Colonic mucosa (tissue), 4 donors: ENCODE results near the gene ARHGEF4. TPM values are rescaled to one million over a fixed set of nuclear protein-coding genes. Genes with fewer than 3 reads are reported as not detected.

Source experiments
- DNase-seq: peaks from one replicate; pipeline ENCODE4 v3.0.0-alpha.2; 2020
- H3K27ac ChIP-seq: fragments of 200-600 bp; one replicate; pipeline ENCODE4 v1.8.0; 2021
- H3K27me3 ChIP-seq: fragments of 200-600 bp; one replicate; pipeline ENCODE4 v1.8.0; 2021
- H3K36me3 ChIP-seq: fragments of 200-600 bp; one replicate; pipeline ENCODE4 v1.8.0; 2021
- H3K4me1 ChIP-seq: fragments of 200-600 bp; one replicate; pipeline ENCODE4 v1.8.0; 2021; ENCODE audit warnings: mild to moderate bottlenecking
- H3K4me3 ChIP-seq: fragments of 200-600 bp; one replicate; pipeline ENCODE4 v1.8.0; 2021
- H3K9ac ChIP-seq, 2 donors: one replicate each; pipeline ENCODE4 v1.7.0; 2013; ENCODE audit warnings: control low read depth in 2 of 2, low read depth in 2 of 2, low read length in 2 of 2
- H3K9me3 ChIP-seq: fragments of 200-600 bp; one replicate; pipeline ENCODE4 v1.8.0; 2021
- CTCF ChIP-seq: fragments of 200-600 bp; IDR thresholded peaks from one replicate; pipeline ENCODE4 v1.8.0; 2022; ENCODE audit warnings: antibody characterized with exemption, mild to moderate bottlenecking
- intact Hi-C: fragments of 100-400 bp; cut with DNase I; formaldehyde crosslinking; loops from one replicate; pipeline ENCODE4 v1.14.1; 2022
- total RNA-seq, 2 donors: library from RNA; stranded (reverse); fragmentation: NEBNext Ultra II Directional in 1 of 2; extraction: Animal tissue kit (Norgen Biotek cat#: 25700) in 1 of 2; gene quantifications; one replicate each; pipeline ENCODE4 v1.2.1, GENCODE V29; 2021
- donor health status: healthy.
- donor health status: DM: no; HTN: no; CAD: no.
- donor health status: DM: no; HTN: no; CAD: no.

Gene ARHGEF4
- total RNA-seq, 2 donors from 2014 or later: 1.6 to 2.6 TPM

- Histone ChIP-seq H3K4me1 (no peaks in the 10 kb centered on the region), H3K27me3 (no peaks in the 10 kb centered on the region), H3K4me3 (no peak overlapping the region), H3K9ac (no peak overlapping the region), H3K9me3 (no peaks in the 10 kb centered on the region), H3K36me3 (no peaks in the 10 kb centered on the region), H3K27ac (no peak overlapping the region)
- no peak for DNase-seq
- intact Hi-C loops: no loop called here
- no peak for TF ChIP-seq CTCF
Measured at GRCh38 chr2:130850788-130851623, 14.3 kb downstream of the ARHGEF4 start.

DNA sequence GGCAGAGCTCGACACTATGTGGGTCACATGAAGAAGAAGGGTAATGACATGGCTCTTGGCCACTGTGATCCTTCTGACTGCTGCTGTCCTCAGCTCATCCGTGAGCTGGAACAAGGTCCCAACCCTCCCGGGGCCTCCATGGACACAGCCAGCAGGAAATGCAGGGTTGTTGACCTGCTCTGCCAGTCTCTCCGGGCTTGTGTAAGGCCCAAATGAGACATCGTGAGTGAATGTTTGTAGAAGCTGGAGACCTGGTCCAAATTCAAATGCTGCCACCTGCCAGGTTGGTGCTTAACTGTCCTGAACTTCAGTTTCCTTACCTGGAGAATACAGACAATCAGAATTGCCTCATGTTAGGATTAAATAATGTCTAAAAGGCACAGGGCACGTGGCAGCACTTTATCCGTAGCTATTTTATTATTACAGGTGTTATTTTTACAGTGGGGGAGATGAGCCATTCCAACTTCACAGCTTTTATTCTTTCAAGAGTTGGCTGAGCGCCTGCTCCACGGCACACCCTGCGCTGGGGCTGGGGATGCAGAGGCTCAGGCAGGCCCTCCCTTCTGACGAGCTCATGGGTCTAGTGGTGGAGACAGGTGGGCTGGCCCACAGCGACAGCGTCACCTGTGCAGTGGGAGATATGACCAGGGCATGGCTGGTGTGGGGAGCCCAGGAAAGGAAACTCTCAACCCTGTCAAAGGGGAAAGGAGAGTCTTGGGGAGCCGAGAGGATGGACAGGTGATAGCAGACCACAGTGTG, 15.1 kb downstream of the ARHGEF4 start:
- no peak for TF ChIP-seq CTCF
- Histone ChIP-seq H3K36me3 (no peaks in the 10 kb centered on the region), H3K27ac (no peak overlapping the region), H3K27me3 (no peaks in the 10 kb centered on the region), H3K9ac (no peak overlapping the region), H3K4me3 (no peak overlapping the region), H3K9me3 (no peaks in the 10 kb centered on the region), H3K4me1 (no peaks in the 10 kb centered on the region)
- intact Hi-C loops: no loop called here
- DNase-seq: no peak

GRCh38 chr2:130852521-130853115, 15.9 kb downstream of the ARHGEF4 start:
- no peaks in the 10 kb centered on the region for H3K36me3 ChIP-seq
- H3K9ac ChIP-seq: no peak overlapping the region
- no peaks in the 10 kb centered on the region for H3K27me3 ChIP-seq
- DNase-seq: no peak
- no peak overlapping the region for H3K4me3 ChIP-seq
- H3K27ac ChIP-seq: no peak overlapping the region
- no peaks in the 10 kb centered on the region for H3K4me1 ChIP-seq
- intact Hi-C loops: no loop called here
- H3K9me3 ChIP-seq: no peaks in the 10 kb centered on the region
- no peak for TF ChIP-seq CTCF

DNA sequence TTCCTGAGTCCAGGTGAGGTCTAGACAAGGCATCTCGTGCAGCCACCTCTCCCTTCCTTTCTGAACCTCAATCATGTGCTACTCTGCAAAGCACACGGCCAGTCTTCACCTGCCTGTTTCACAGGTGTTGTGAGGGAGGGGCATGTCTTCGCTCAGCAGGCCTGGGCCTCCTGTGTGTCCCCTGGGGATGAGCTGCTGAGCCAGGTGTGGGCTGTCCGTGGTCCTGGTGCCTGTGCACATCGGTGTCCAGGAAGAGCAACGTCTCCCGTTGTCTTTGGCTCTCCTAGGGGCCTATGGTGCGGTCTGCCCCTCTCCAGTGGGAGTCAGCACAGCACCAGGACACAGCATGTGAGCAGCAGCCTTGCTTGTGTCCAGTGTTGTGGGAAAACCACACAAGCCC, 16.7 kb downstream of the ARHGEF4 start:
- Histone ChIP-seq H3K27ac (no peak overlapping the region), H3K4me3 (no peak overlapping the region), H3K9ac (no peak overlapping the region), H3K4me1 (no peaks in the 10 kb centered on the region), H3K36me3 (no peaks in the 10 kb centered on the region), H3K9me3 (no peaks in the 10 kb centered on the region), H3K27me3 (no peaks in the 10 kb centered on the region)
- intact Hi-C loops: no loop called here
- no peak for TF ChIP-seq CTCF
- DNase-seq: no peak

GRCh38 chr2:130854301-130854700, 17.6 kb downstream of the ARHGEF4 start:
- no peak overlapping the region for H3K4me3 ChIP-seq
- no peak for TF ChIP-seq CTCF
- H3K36me3 ChIP-seq: no peaks in the 10 kb centered on the region
- no peaks in the 10 kb centered on the region for H3K4me1 ChIP-seq
- no peaks in the 10 kb centered on the region for H3K27me3 ChIP-seq
- H3K9ac ChIP-seq: no peak overlapping the region
- no peaks in the 10 kb centered on the region for H3K9me3 ChIP-seq
- intact Hi-C loops: no loop called here
- no peak overlapping the region for H3K27ac ChIP-seq
- DNase-seq: no peak
